HEK293 (cell line): ENCODE measurements around the gene PKLR.

ENCODE experiments used
- FEZF1 ChIP-seq: fragments of 450-650 bp; formaldehyde crosslinking; IDR thresholded peaks from 2 replicates; pipeline ENCODE4 v1.5.1; 2016; ENCODE audit warnings: missing biosample characterization, missing genetic modification characterization
- GLIS2 ChIP-seq: fragments of 450-650 bp; formaldehyde crosslinking; IDR thresholded peaks from 2 replicates; pipeline ENCODE4 v1.5.1; 2016; ENCODE audit warnings: missing biosample characterization, missing genetic modification characterization
- KLF16 ChIP-seq: fragments of 450-650 bp; formaldehyde crosslinking; IDR thresholded peaks from 2 replicates; pipeline ENCODE4 v1.5.1; 2017; ENCODE audit warnings: missing biosample characterization, missing genetic modification characterization
- KLF7 ChIP-seq: fragments of 450-650 bp; formaldehyde crosslinking; IDR thresholded peaks from 2 replicates; pipeline ENCODE4 v1.5.1; 2016; ENCODE audit warnings: missing biosample characterization, missing genetic modification characterization, borderline replicate concordance
- PRDM6 ChIP-seq: fragments of 450-650 bp; formaldehyde crosslinking; IDR thresholded peaks from 2 replicates; pipeline ENCODE4 v1.5.1; 2017; ENCODE audit warnings: missing biosample characterization, missing genetic modification characterization
- RBAK ChIP-seq: fragments of 450-650 bp; formaldehyde crosslinking; IDR thresholded peaks from 2 replicates; pipeline ENCODE4 v1.5.1; 2016; ENCODE audit warnings: missing biosample characterization, missing genetic modification characterization
- REPIN1 ChIP-seq: fragments of 450-650 bp; formaldehyde crosslinking; IDR thresholded peaks from 2 replicates; pipeline ENCODE4 v1.5.1; 2017; ENCODE audit warnings: missing biosample characterization, missing genetic modification characterization, low read depth
- TRIM28 ChIP-seq: IDR thresholded peaks from 2 replicates; pipeline ENCODE4 v1.6.1; 2011; ENCODE audit warnings: low read length, control low read depth, borderline replicate concordance
- ZBTB48 ChIP-seq: fragments of 450-650 bp; formaldehyde crosslinking; IDR thresholded peaks from 2 replicates; pipeline ENCODE4 v1.5.1; 2016; ENCODE audit warnings: missing biosample characterization, missing genetic modification characterization
- ZFP37 ChIP-seq: fragments of 450-650 bp; formaldehyde crosslinking; IDR thresholded peaks from 2 replicates; pipeline ENCODE4 v1.5.1; 2016; ENCODE audit warnings: missing biosample characterization, missing genetic modification characterization
- ZNF114 ChIP-seq: fragments of 450-650 bp; formaldehyde crosslinking; IDR thresholded peaks from 2 replicates; pipeline ENCODE4 v1.5.0; 2017; ENCODE audit warnings: missing biosample characterization, missing genetic modification characterization
- ZNF132 ChIP-seq: fragments of 450-650 bp; formaldehyde crosslinking; IDR thresholded peaks from 2 replicates; pipeline ENCODE4 v1.5.1; 2017; ENCODE audit warnings: missing biosample characterization, missing genetic modification characterization, borderline replicate concordance
- ZNF138 ChIP-seq: fragments of 450-650 bp; formaldehyde crosslinking; IDR thresholded peaks from 2 replicates; pipeline ENCODE4 v1.5.1; 2016; ENCODE audit warnings: missing biosample characterization, missing genetic modification characterization, borderline replicate concordance
- ZNF202 ChIP-seq: fragments of 450-650 bp; formaldehyde crosslinking; IDR thresholded peaks from 2 replicates; pipeline ENCODE4 v1.5.1; 2016; ENCODE audit warnings: missing biosample characterization, missing genetic modification characterization, borderline replicate concordance
- ZNF366 ChIP-seq: fragments of 450-650 bp; formaldehyde crosslinking; conservative IDR thresholded peaks from 2 replicates; pipeline ENCODE4 v1.5.1; 2016; ENCODE audit warnings: missing biosample characterization, missing genetic modification characterization
- ZNF37A ChIP-seq: fragments of 450-650 bp; IDR thresholded peaks from 2 replicates; pipeline ENCODE4 v1.5.1; 2018; ENCODE audit warnings: missing biosample characterization, missing genetic modification characterization
- ZNF426 ChIP-seq: fragments of 450-650 bp; formaldehyde crosslinking; IDR thresholded peaks from 2 replicates; pipeline ENCODE4 v1.5.1; 2017; ENCODE audit warnings: missing biosample characterization, missing genetic modification characterization, mild to moderate bottlenecking, inconsistent platforms, moderate library complexity
- ZNF560 ChIP-seq: fragments of 450-650 bp; formaldehyde crosslinking; IDR thresholded peaks from 2 replicates; pipeline ENCODE4 v1.5.1; 2017; ENCODE audit warnings: missing biosample characterization, missing genetic modification characterization, borderline replicate concordance
- ZNF561 ChIP-seq: fragments of 450-650 bp; IDR thresholded peaks from 2 replicates; pipeline ENCODE4 v1.5.1; 2018; ENCODE audit warnings: missing biosample characterization, missing genetic modification characterization, borderline replicate concordance
- ZNF621 ChIP-seq: fragments of 450-650 bp; formaldehyde crosslinking; IDR thresholded peaks from 2 replicates; pipeline ENCODE4 v1.5.1; 2017; ENCODE audit warnings: missing biosample characterization, missing genetic modification characterization
- ZNF664 ChIP-seq: fragments of 450-650 bp; formaldehyde crosslinking; IDR thresholded peaks from 2 replicates; pipeline ENCODE4 v1.5.1; 2016; ENCODE audit warnings: missing biosample characterization, missing genetic modification characterization
- ZNF768 ChIP-seq: fragments of 450-650 bp; formaldehyde crosslinking; IDR thresholded peaks from 2 replicates; pipeline ENCODE4 v1.5.1; 2018; ENCODE audit warnings: missing biosample characterization, mild to moderate bottlenecking, missing genetic modification characterization
- ZNF785 ChIP-seq: fragments of 450-650 bp; formaldehyde crosslinking; IDR thresholded peaks from 2 replicates; pipeline ENCODE4 v1.5.1; 2016; ENCODE audit warnings: missing biosample characterization, missing genetic modification characterization
- ZNF830 ChIP-seq: fragments of 450-650 bp; IDR thresholded peaks from 2 replicates; pipeline ENCODE4 v1.5.0; 2018; ENCODE audit warnings: missing biosample characterization, missing genetic modification characterization, low read depth, mild to moderate bottlenecking, moderate library complexity
- TF ChIP-seq, protein P1 (sequence below): fragments of 450-650 bp; formaldehyde crosslinking; IDR thresholded peaks from 2 replicates; pipeline ENCODE4 v1.5.0; 2017; ENCODE audit warnings: missing biosample characterization, missing genetic modification characterization, borderline replicate concordance
- TF ChIP-seq, protein P2 (sequence below): fragments of 450-650 bp; formaldehyde crosslinking; conservative IDR thresholded peaks from 2 replicates; pipeline ENCODE4 v1.5.1; 2016; ENCODE audit warnings: low read depth, missing biosample characterization, missing genetic modification characterization
- TF ChIP-seq, protein P3 (sequence below): fragments of 450-650 bp; formaldehyde crosslinking; IDR thresholded peaks from 2 replicates; pipeline ENCODE4 v1.5.1; 2016; ENCODE audit warnings: missing biosample characterization, missing genetic modification characterization, borderline replicate concordance

PKLR gene

GRCh38 chr1:155322953-155323728 lies 21.9 kb upstream of the PKLR start (continued):
- TF ChIP-seq PRDM6 (tag by site-specific recombination) = no peak
- TF ChIP-seq ZNF366 (tag by site-specific recombination) = peak; percentile 99
- TF ChIP-seq ZNF621 (tag by site-specific recombination) = no peak
- peak; percentile 45; the same call in 1 of the 2 replicates for TF ChIP-seq KLF7
- no peak for TF ChIP-seq ZNF114 (tag by site-specific recombination)
- no peak for TF ChIP-seq REPIN1 (tag by site-specific recombination)
- TF ChIP-seq, protein P1, sequence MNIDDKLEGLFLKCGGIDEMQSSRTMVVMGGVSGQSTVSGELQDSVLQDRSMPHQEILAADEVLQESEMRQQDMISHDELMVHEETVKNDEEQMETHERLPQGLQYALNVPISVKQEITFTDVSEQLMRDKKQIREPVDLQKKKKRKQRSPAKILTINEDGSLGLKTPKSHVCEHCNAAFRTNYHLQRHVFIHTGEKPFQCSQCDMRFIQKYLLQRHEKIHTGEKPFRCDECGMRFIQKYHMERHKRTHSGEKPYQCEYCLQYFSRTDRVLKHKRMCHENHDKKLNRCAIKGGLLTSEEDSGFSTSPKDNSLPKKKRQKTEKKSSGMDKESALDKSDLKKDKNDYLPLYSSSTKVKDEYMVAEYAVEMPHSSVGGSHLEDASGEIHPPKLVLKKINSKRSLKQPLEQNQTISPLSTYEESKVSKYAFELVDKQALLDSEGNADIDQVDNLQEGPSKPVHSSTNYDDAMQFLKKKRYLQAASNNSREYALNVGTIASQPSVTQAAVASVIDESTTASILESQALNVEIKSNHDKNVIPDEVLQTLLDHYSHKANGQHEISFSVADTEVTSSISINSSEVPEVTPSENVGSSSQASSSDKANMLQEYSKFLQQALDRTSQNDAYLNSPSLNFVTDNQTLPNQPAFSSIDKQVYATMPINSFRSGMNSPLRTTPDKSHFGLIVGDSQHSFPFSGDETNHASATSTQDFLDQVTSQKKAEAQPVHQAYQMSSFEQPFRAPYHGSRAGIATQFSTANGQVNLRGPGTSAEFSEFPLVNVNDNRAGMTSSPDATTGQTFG = no peak
- TF ChIP-seq ZNF138 (tag by site-specific recombination) = no peak
- peak; percentile 69; the same call in 1 of the 2 replicates for TF ChIP-seq KLF16 (tag by site-specific recombination)
- TF ChIP-seq, protein P2, sequence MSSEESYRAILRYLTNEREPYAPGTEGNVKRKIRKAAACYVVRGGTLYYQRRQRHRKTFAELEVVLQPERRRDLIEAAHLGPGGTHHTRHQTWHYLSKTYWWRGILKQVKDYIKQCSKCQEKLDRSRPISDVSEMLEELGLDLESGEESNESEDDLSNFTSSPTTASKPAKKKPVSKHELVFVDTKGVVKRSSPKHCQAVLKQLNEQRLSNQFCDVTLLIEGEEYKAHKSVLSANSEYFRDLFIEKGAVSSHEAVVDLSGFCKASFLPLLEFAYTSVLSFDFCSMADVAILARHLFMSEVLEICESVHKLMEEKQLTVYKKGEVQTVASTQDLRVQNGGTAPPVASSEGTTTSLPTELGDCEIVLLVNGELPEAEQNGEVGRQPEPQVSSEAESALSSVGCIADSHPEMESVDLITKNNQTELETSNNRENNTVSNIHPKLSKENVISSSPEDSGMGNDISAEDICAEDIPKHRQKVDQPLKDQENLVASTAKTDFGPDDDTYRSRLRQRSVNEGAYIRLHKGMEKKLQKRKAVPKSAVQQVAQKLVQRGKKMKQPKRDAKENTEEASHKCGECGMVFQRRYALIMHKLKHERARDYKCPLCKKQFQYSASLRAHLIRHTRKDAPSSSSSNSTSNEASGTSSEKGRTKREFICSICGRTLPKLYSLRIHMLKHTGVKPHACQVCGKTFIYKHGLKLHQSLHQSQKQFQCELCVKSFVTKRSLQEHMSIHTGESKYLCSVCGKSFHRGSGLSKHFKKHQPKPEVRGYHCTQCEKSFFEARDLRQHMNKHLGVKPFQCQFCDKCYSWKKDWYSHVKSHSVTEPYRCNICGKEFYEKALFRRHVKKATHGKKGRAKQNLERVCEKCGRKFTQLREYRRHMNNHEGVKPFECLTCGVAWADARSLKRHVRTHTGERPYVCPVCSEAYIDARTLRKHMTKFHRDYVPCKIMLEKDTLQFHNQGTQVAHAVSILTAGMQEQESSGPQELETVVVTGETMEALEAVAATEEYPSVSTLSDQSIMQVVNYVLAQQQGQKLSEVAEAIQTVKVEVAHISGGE (tag by site-specific recombination) = peak; percentile 59
- no peak for TF ChIP-seq ZNF768 (tag by site-specific recombination)
- 0 out of 2 replicates have a peak, but pooled peaks have one; percentile 19 for TF ChIP-seq ZNF785 (tag by site-specific recombination)
- TF ChIP-seq ZNF560 (tag by site-specific recombination) = no peak
- no peak for TF ChIP-seq RBAK (tag by site-specific recombination)
- peak; percentile 97 for TF ChIP-seq ZBTB48 (tag by site-specific recombination)
- no peak for TF ChIP-seq ZNF426 (tag by site-specific recombination)
- peak; percentile 78; the same call in 1 of the 2 replicates for TF ChIP-seq ZNF561 (tag by site-specific recombination)
- no peak for TF ChIP-seq ZNF830 (tag by site-specific recombination)
- no peak for TF ChIP-seq ZNF664 (tag by site-specific recombination)
- no peak for TF ChIP-seq ZNF202
- no peak; the same call in 1 of the 2 replicates for TF ChIP-seq FEZF1
- no peak for TF ChIP-seq TRIM28
- peak; percentile 62 for TF ChIP-seq ZFP37 (tag by site-specific recombination)
- TF ChIP-seq, protein P3, sequence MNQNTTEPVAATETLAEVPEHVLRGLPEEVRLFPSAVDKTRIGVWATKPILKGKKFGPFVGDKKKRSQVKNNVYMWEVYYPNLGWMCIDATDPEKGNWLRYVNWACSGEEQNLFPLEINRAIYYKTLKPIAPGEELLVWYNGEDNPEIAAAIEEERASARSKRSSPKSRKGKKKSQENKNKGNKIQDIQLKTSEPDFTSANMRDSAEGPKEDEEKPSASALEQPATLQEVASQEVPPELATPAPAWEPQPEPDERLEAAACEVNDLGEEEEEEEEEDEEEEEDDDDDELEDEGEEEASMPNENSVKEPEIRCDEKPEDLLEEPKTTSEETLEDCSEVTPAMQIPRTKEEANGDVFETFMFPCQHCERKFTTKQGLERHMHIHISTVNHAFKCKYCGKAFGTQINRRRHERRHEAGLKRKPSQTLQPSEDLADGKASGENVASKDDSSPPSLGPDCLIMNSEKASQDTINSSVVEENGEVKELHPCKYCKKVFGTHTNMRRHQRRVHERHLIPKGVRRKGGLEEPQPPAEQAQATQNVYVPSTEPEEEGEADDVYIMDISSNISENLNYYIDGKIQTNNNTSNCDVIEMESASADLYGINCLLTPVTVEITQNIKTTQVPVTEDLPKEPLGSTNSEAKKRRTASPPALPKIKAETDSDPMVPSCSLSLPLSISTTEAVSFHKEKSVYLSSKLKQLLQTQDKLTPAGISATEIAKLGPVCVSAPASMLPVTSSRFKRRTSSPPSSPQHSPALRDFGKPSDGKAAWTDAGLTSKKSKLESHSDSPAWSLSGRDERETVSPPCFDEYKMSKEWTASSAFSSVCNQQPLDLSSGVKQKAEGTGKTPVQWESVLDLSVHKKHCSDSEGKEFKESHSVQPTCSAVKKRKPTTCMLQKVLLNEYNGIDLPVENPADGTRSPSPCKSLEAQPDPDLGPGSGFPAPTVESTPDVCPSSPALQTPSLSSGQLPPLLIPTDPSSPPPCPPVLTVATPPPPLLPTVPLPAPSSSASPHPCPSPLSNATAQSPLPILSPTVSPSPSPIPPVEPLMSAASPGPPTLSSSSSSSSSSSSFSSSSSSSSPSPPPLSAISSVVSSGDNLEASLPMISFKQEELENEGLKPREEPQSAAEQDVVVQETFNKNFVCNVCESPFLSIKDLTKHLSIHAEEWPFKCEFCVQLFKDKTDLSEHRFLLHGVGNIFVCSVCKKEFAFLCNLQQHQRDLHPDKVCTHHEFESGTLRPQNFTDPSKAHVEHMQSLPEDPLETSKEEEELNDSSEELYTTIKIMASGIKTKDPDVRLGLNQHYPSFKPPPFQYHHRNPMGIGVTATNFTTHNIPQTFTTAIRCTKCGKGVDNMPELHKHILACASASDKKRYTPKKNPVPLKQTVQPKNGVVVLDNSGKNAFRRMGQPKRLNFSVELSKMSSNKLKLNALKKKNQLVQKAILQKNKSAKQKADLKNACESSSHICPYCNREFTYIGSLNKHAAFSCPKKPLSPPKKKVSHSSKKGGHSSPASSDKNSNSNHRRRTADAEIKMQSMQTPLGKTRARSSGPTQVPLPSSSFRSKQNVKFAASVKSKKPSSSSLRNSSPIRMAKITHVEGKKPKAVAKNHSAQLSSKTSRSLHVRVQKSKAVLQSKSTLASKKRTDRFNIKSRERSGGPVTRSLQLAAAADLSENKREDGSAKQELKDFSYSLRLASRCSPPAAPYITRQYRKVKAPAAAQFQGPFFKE (tag by site-specific recombination) = no peak
- TF ChIP-seq ZNF37A (tag by site-specific recombination) = no peak
- peak; percentile 93 for TF ChIP-seq GLIS2
- TF ChIP-seq ZNF132 (tag by site-specific recombination) = no peak
